GM12875 (cell line): ENCODE results near the gene BABAM2.

Experiments used
- H3K4me3 ChIP-seq: one replicate; pipeline ENCODE4 v1.5.1; 2011; ENCODE audit warnings: low read depth, low read length, control low read depth
- TF ChIP-seq, protein P1 (sequence below): IDR thresholded peaks from 2 replicates; pipeline ENCODE4 v1.5.1; 2011; ENCODE audit warnings: low read depth, mild to moderate bottlenecking, control low read depth, inconsistent platforms, low read length, moderate library complexity, borderline replicate concordance; ENCODE audit not compliant: insufficient read depth

Gene BABAM2

DNA sequence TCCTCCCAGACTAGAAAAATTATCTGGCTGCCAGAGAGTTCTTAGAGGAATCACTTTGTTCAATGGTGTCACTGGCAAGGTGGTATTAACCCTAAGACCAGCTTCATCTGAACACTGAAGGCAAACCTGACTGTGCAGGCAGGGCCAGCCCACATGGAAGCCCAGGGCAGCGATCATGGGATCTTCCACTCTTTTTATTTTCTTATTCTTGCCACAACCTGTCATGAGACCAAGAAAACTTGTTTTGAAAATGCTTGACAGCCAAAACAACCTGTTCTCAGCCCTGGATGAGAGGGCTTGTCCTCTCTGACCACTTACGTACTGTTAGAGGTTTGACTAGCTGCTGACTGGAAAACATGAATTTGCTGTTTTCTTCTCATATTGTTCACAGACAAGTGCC is 426.9 kb downstream of the BABAM2 start:
- H3K4me3 ChIP-seq = no peak overlapping the region

DNA sequence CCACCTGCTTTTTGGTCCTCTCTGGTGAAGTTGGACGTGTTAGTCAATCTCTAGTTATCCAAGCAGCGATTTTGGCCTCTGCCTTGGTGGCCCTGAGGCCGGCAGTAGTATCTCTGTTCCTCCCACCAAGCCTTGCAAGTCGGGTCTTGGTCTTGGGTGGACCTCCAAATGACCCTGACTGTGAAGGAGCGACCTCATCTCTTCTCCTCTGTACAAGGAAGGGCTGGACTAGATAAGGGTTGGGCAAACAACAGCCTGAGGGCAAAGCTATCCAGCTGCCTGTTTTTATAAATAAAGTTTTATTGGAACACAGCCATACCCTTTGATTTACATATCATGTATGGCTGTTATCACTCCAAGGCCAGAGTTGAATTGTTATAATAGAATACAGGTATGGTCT is 427.5 kb downstream of the BABAM2 start:
- H3K4me3 ChIP-seq = no peak overlapping the region
- TF ChIP-seq, protein P1, sequence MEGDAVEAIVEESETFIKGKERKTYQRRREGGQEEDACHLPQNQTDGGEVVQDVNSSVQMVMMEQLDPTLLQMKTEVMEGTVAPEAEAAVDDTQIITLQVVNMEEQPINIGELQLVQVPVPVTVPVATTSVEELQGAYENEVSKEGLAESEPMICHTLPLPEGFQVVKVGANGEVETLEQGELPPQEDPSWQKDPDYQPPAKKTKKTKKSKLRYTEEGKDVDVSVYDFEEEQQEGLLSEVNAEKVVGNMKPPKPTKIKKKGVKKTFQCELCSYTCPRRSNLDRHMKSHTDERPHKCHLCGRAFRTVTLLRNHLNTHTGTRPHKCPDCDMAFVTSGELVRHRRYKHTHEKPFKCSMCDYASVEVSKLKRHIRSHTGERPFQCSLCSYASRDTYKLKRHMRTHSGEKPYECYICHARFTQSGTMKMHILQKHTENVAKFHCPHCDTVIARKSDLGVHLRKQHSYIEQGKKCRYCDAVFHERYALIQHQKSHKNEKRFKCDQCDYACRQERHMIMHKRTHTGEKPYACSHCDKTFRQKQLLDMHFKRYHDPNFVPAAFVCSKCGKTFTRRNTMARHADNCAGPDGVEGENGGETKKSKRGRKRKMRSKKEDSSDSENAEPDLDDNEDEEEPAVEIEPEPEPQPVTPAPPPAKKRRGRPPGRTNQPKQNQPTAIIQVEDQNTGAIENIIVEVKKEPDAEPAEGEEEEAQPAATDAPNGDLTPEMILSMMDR = no peak

More for the DNA sequence above, 426.9 kb downstream of the BABAM2 start:
- TF ChIP-seq, protein P1 = no peak

DNA sequence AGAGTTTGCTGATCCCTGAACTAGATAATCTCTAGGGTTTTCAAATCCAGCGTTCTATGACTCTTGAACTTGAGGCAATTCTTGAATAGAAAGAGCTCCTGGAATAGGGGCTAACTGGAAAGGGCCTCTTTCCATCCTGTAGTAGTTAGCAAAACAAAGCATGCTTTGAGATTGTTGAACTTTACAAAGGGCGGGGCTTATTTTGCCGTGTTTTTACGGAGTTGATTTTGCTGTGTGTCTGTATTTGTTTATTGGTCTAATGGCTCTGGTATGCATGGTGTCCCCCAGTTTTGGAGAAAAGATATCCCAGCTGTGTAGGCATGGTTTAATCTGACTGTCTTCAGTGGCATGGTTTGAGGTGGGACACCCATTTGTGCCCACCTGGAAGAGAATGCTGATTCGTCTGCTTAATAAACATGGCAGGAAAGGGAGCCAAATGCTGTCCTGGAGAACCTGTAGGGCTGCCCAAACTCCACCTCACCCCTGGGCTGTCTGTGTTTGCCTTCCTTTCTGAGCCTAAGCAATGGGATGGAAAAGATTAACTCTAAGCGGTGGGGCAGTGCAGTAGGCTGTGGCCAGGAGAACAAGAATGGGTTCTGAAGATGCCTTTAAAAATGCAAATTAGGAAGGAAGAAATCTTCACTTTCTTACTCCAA is 428.1 kb downstream of the BABAM2 start:
- no peak overlapping the region for H3K4me3 ChIP-seq
- TF ChIP-seq, protein P1 = no peak

DNA sequence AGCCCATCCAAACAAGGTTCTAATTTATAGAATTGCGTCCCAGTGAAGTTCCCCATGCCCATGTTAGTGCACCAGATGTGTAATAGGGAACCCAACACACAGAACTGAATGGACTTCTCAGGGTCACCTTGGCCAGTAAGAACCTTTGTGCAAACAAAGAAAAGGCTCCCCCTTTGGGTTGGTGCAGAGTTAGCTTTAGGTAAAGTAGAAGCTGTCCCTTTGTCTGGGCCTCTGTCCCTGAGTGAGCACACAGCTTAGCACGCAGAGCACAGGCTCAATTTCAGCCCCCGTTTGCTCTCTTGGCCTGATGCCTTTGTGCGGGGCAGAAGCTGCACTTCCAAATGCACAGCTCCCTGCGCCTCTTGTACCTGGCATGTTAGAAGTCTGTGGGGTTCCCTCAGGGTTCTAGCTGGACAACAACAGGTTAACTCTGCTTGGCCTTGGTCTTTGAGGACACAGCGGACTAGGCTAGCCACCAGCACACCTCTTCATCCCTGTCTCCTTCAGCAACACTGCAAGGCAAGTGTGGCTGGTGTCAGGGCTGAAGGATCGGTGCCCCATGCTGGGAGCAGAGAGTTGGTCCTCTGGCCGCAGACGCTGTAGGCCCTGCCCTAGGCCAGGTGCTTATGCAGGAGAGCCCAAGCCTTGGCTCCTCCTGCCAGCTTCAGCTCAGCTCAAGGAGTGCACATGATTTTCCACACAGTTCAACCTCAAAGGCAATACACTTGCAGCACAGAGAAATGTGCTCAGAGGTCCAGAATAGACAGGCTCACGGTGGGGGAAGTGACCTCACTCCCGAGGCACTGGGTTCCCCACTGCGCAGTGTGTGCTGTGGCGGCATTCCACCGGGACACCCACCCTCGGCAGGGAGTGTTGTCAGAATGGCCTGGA is 428.8 kb downstream of the BABAM2 start:
- H3K4me3 ChIP-seq = no peak overlapping the region
- TF ChIP-seq, protein P1 = no peak

DNA sequence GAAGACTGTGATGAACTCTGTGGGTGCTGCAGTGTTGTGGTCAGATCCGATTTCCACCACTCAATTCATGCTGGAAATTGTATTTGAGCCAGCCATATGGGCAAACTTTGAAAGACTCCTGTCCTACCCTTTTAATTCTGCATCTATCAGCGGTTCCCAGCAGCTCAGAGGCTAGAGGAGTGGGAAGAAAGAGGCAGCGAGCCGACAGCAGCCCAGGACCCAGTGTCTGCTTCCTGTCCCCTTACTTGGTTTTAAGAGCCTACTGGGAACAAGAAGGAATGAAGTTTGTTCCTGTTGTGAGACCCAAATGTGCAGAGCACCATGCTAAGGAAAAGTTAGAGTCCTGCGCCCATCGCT is 429.5 kb downstream of the BABAM2 start:
- TF ChIP-seq, protein P1 = no peak
- no peak overlapping the region for H3K4me3 ChIP-seq

DNA sequence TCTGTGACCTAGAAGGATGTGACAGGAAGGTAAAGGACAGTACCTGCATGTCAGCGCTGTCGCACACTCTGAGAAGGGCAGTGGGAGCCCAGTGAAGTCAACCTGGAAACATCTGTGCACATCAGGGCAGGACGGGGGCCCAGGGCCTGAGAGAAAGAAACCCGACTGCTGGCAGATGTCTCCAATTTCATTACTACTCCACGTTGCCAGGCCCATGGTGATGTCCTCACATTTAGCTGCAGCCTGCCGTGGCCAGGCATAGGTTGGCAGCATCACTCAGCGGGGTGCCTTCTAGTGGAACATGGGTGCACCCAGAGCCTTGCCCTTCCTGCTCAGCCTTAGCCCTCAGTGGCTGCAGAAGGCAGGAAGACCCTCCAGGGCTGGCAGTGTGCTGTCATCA is 429.8 kb downstream of the BABAM2 start:
- TF ChIP-seq, protein P1 = no peak
- H3K4me3 ChIP-seq = no peak overlapping the region

DNA sequence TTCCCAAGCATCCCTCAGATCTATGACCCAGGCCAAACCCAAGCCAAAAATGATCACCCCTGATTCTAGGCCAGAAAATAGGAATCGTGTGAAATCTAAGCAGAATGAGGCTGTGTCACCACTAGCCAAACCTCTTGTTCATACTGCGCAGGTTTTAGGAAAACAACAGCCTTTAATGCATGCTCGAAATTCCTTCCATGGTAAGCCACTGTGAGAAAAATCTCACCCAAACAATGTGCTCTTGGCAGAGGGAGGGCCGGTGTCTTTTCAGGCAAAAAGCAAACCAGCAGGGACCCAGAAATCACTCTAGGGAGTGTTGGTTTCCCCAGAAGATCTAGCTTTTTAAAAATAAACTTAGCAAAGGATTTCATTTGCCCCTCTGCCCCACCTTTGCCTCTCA is 430.9 kb downstream of the BABAM2 start:
- TF ChIP-seq, protein P1 = no peak
- no peak overlapping the region for H3K4me3 ChIP-seq
